Naive B cell (primary cell): ENCODE measurements around the gene ZKSCAN1. TPM values are rescaled to one million over a fixed set of nuclear protein-coding genes. Genes with fewer than 3 reads are reported as not detected.
"Not testable (repeated sequence)": the region's sequence is repeated elsewhere in the genome, so short reads cannot be mapped to it uniquely, and the experiment has no call there.

ENCODE experiments used
- ATAC-seq, 2 donors: fragments of 150-1000 bp; cut with Tn5 transposase; 2 replicates each; pipeline ENCODE4 v1.10.0; 2021; ENCODE audit warnings: low read depth in 2 of 2, mild to moderate bottlenecking in 2 of 2, moderate library complexity in 2 of 2
- DNase-seq: peaks from one replicate; pipeline ENCODE4 v3.0.0; 2022
- H3K27ac Mint-ChIP-seq, 6 donors: one replicate each; pipeline ENCODE4 v1.8.0; 2020 to 2022; ENCODE audit warnings: mild to moderate bottlenecking in 6 of 6, mixed read lengths in 6 of 6, moderate library complexity in 5 of 6, inconsistent platforms in 2 of 6
- H3K27me3 Mint-ChIP-seq, 3 donors: one replicate each; pipeline ENCODE4 v1.8.0; 2021 to 2022; ENCODE audit warnings: mixed read lengths in 3 of 3, mild to moderate bottlenecking in 1 of 3
- H3K36me3 Mint-ChIP-seq, 2 donors: one replicate each; pipeline ENCODE4 v1.8.0; 2020 to 2022; ENCODE audit warnings: mixed read lengths in 2 of 2, inconsistent platforms in 1 of 2, mild to moderate bottlenecking in 1 of 2
- H3K4me1 Mint-ChIP-seq, 3 donors: one replicate each; pipeline ENCODE4 v1.8.0; 2020 to 2022; ENCODE audit warnings: mixed read lengths in 3 of 3, inconsistent platforms in 1 of 3, mild to moderate bottlenecking in 1 of 3, moderate library complexity in 1 of 3
- H3K4me3 Mint-ChIP-seq, 8 donors: one replicate each; pipeline ENCODE4 v1.8.0; 2020 to 2022; ENCODE audit warnings: mild to moderate bottlenecking in 8 of 8, mixed read lengths in 8 of 8, moderate library complexity in 8 of 8, inconsistent platforms in 2 of 8
- H3K9me3 Mint-ChIP-seq, 7 donors: one replicate each; pipeline ENCODE4 v1.8.0; 2020 to 2022; ENCODE audit warnings: mixed read lengths in 7 of 7, mild to moderate bottlenecking in 5 of 7, inconsistent platforms in 2 of 7, moderate library complexity in 1 of 7
- polyA plus RNA-seq, 6 donors: library from polyadenylated mRNA; unstranded; fragments of 300-500 nt; fragmentation: Illumina TruSeq; gene quantifications; one replicate each; pipeline ENCODE4 v1.2.3, GENCODE V29; 2021; ENCODE audit warnings: low read depth in 6 of 6

The ZKSCAN1 gene
- polyA plus RNA-seq = 10 to 100 TPM; 14.7 to 54.3 (median 36.7) TPM

- peak within 1 kb of the TSS; percentile 85 to 97 (median 92) for H3K4me3 Mint-ChIP-seq
- peak; percentile 80 for DNase-seq
- H3K4me1 Mint-ChIP-seq = peaks cover 21 to 46% (median 28%) of the 10 kb centered on the region in 3 donors
- ATAC-seq = peak; percentile 98
- H3K36me3 Mint-ChIP-seq = no peaks in the 10 kb centered on the region
- no peaks in the 10 kb centered on the region for H3K9me3 Mint-ChIP-seq
- peak within 1 kb of the TSS; percentile 93 to 99 (median 98) for H3K27ac Mint-ChIP-seq
- H3K27me3 Mint-ChIP-seq = peaks cover 0 to 10% (median 9%) of the 10 kb centered on the region in 3 donors
Observed at GRCh38 chr7:100015232-100016214, at the start of gene ZKSCAN1. Gene ZKSCAN1 (plus strand): TSS chr7:100015596. CDS start chr7:100023507, 7,911 bp downstream.

- Mint-ChIP-seq H3K4me1 (no peaks in the 10 kb centered on the region), H3K4me3 (no peak overlapping the region), H3K36me3 (no peaks in the 10 kb centered on the region), H3K27ac (no peak overlapping the region), H3K9me3 (peaks cover 0 to 4% (median 0%) of the 10 kb centered on the region in 7 donors), H3K27me3 (peaks cover 44 to 79% (median 67%) of the 10 kb centered on the region in 3 donors)
- DNase-seq (no peak), ATAC-seq (no peak)
Observed at GRCh38 chr7:99969298-99969697, 46.1 kb upstream of the ZKSCAN1 start.

GRCh38 chr7:99969813-99970212, 45.6 kb upstream of the ZKSCAN1 start:
- ATAC-seq, H3K4me1 Mint-ChIP-seq, H3K9me3 Mint-ChIP-seq, H3K27ac Mint-ChIP-seq, H3K36me3 Mint-ChIP-seq, H3K4me3 Mint-ChIP-seq, DNase-seq: not testable (repeated sequence)
- H3K27me3 Mint-ChIP-seq = peaks cover 43 to 74% (median 64%) of the 10 kb centered on the region in 3 donors

- Mint-ChIP-seq H3K27ac (peak overlapping the region in 1 of 6 donors; percentile 66), H3K36me3 (no peaks in the 10 kb centered on the region), H3K9me3 (peaks cover 0 to 4% (median 0%) of the 10 kb centered on the region in 7 donors), H3K4me3 (no peak overlapping the region), H3K4me1 (no peaks in the 10 kb centered on the region), H3K27me3 (peaks cover 41 to 73% (median 64%) of the 10 kb centered on the region in 3 donors)
- ATAC-seq (no peak), DNase-seq (no peak)
Observed at GRCh38 chr7:99971242-99971641, 44.2 kb upstream of the ZKSCAN1 start.

GRCh38 chr7:99973817-99974216, 41.6 kb upstream of the ZKSCAN1 start:
- H3K9me3 Mint-ChIP-seq, ATAC-seq, H3K4me1 Mint-ChIP-seq, DNase-seq, H3K36me3 Mint-ChIP-seq, H3K4me3 Mint-ChIP-seq: not testable (repeated sequence)
- peak overlapping the region in 1 of 6 donors; percentile 14 for H3K27ac Mint-ChIP-seq
- peaks cover 38 to 60% (median 55%) of the 10 kb centered on the region in 3 donors for H3K27me3 Mint-ChIP-seq

GRCh38 chr7:99974681-99975080, 40.7 kb upstream of the ZKSCAN1 start:
- H3K4me1 Mint-ChIP-seq = peaks cover 0 to 2% (median 1%) of the 10 kb centered on the region in 3 donors
- H3K9me3 Mint-ChIP-seq = peaks cover 0 to 4% (median 0%) of the 10 kb centered on the region in 7 donors
- DNase-seq = no peak
- no peak overlapping the region for H3K4me3 Mint-ChIP-seq
- H3K27ac Mint-ChIP-seq = no peak overlapping the region
- H3K36me3 Mint-ChIP-seq = no peaks in the 10 kb centered on the region
- ATAC-seq = no peak
- H3K27me3 Mint-ChIP-seq = peaks cover 36 to 62% (median 60%) of the 10 kb centered on the region in 3 donors

- Mint-ChIP-seq H3K4me3 (no peak within 1 kb of the TSS), H3K36me3 (no peaks in the 10 kb centered on the region)
Observed at GRCh38 chr7:99975782-99976521, 39.4 kb upstream of the ZKSCAN1 start, which contains the start of gene AZGP1. Gene AZGP1 (minus strand): TSS chr7:99976031. CDS start chr7:99976020, 11 bp downstream.

GRCh38 chr7:99976626-99977025, 38.8 kb upstream of the ZKSCAN1 start:
- DNase-seq = no peak
- no peak overlapping the region for H3K27ac Mint-ChIP-seq
- peaks cover 0 to 7% (median 7%) of the 10 kb centered on the region in 3 donors for H3K4me1 Mint-ChIP-seq
- H3K9me3 Mint-ChIP-seq = peaks cover 0 to 4% (median 0%) of the 10 kb centered on the region in 7 donors
- no peaks in the 10 kb centered on the region for H3K36me3 Mint-ChIP-seq
- ATAC-seq = no peak
- H3K4me3 Mint-ChIP-seq = no peak overlapping the region
- H3K27me3 Mint-ChIP-seq = peaks cover 33 to 56% (median 54%) of the 10 kb centered on the region in 3 donors

More at GRCh38 chr7:99975782-99976521, 39.4 kb upstream of the ZKSCAN1 start, which contains the start of gene AZGP1:
- no peak for DNase-seq
- H3K9me3 Mint-ChIP-seq = peaks cover 0 to 4% (median 0%) of the 10 kb centered on the region in 7 donors
- H3K4me1 Mint-ChIP-seq = peaks cover 0 to 7% (median 7%) of the 10 kb centered on the region in 3 donors
- ATAC-seq = no peak
- peaks cover 30 to 57% (median 54%) of the 10 kb centered on the region in 3 donors for H3K27me3 Mint-ChIP-seq
- H3K27ac Mint-ChIP-seq = peak within 1 kb of the TSS in 2 of 6 donors; percentile 44 to 96

GRCh38 chr7:99979814-99980225, 35.6 kb upstream of the ZKSCAN1 start:
- not testable (repeated sequence) for H3K36me3 Mint-ChIP-seq, H3K9me3 Mint-ChIP-seq, H3K4me1 Mint-ChIP-seq
- Mint-ChIP-seq H3K27me3 (peaks cover 38 to 68% (median 59%) of the 10 kb centered on the region in 3 donors), H3K27ac (peak overlapping the region in 1 of 6 donors; percentile 39), H3K4me3 (peak overlapping the region in 1 of 8 donors; percentile 55)
- DNase-seq (peak; percentile 54), ATAC-seq (peak; percentile 63 to 81)

GRCh38 chr7:99980448-99980872, 34.9 kb upstream of the ZKSCAN1 start:
- not testable (repeated sequence) for H3K27ac Mint-ChIP-seq, H3K36me3 Mint-ChIP-seq, H3K4me3 Mint-ChIP-seq, DNase-seq, H3K9me3 Mint-ChIP-seq, H3K4me1 Mint-ChIP-seq
- ATAC-seq = peak in 1 of 2 donors; percentile 30
- H3K27me3 Mint-ChIP-seq = peaks cover 38 to 68% (median 57%) of the 10 kb centered on the region in 3 donors

GRCh38 chr7:99981066-99981465, 34.3 kb upstream of the ZKSCAN1 start:
- not testable (repeated sequence) for H3K27ac Mint-ChIP-seq, H3K36me3 Mint-ChIP-seq, H3K9me3 Mint-ChIP-seq, H3K4me1 Mint-ChIP-seq, DNase-seq, ATAC-seq
- Mint-ChIP-seq H3K4me3 (peak overlapping the region in 1 of 8 donors; percentile 52), H3K27me3 (peaks cover 41 to 68% (median 57%) of the 10 kb centered on the region in 3 donors)

GRCh38 chr7:99984593-99984992, 30.8 kb upstream of the ZKSCAN1 start:
- Mint-ChIP-seq H3K36me3 (no peaks in the 10 kb centered on the region), H3K27me3 (peaks cover 33 to 74% (median 72%) of the 10 kb centered on the region in 3 donors), H3K4me3 (no peak overlapping the region), H3K27ac (no peak overlapping the region), H3K9me3 (peaks cover 0 to 10% (median 4%) of the 10 kb centered on the region in 7 donors), H3K4me1 (peaks cover 0 to 6% (median 5%) of the 10 kb centered on the region in 3 donors)
- ATAC-seq = no peak
- no peak for DNase-seq

GRCh38 chr7:99987306-99987705, 28.1 kb upstream of the ZKSCAN1 start:
- peaks cover 35 to 80% (median 63%) of the 10 kb centered on the region in 3 donors for H3K27me3 Mint-ChIP-seq
- DNase-seq, H3K36me3 Mint-ChIP-seq, H3K4me1 Mint-ChIP-seq, H3K27ac Mint-ChIP-seq, ATAC-seq, H3K9me3 Mint-ChIP-seq, H3K4me3 Mint-ChIP-seq: not testable (repeated sequence)
